Fibroblast of peridontal ligament (primary cell): ENCODE results near the gene CBR3.
A peak's percentile ranks its signal among the peaks of the same experiment; 100 is the strongest.
"Not testable (repeated sequence)": the region's sequence is repeated elsewhere in the genome, so short reads cannot be mapped to it uniquely, and the experiment has no call there.

Experiments used
- DNase-seq: peaks from one replicate; pipeline ENCODE4 v3.0.0-alpha.2; 2010; ENCODE audit errors: extremely low read depth

CBR3 gene

GRCh38 chr21:36117286-36117741 lies 17.6 kb upstream of the CBR3 start:
- no peak for DNase-seq

- no peak for DNase-seq
These were observed 14.5 kb upstream of the CBR3 start for GRCh38 chr21:36120304-36120888.

- DNase-seq, result no peak
These were observed 11.9 kb upstream of the CBR3 start for GRCh38 chr21:36122977-36123376.

- DNase-seq, result no peak
These were observed 10.5 kb upstream of the CBR3 start for GRCh38 chr21:36124395-36124794.

- peak; percentile 66 for DNase-seq
These were observed 9.2 kb upstream of the CBR3 start for GRCh38 chr21:36125512-36126207.

- DNase-seq, result peak; percentile 51
These were observed 8.7 kb upstream of the CBR3 start for GRCh38 chr21:36126208-36126565.

GRCh38 chr21:36126621-36127110 lies 8.2 kb upstream of the CBR3 start:
- no peak for DNase-seq

GRCh38 chr21:36127250-36127904 lies 7.5 kb upstream of the CBR3 start:
- no peak for DNase-seq

- DNase-seq, result no peak
These were observed 6.9 kb upstream of the CBR3 start for GRCh38 chr21:36127977-36128376.

GRCh38 chr21:36129219-36129618 lies 5.7 kb upstream of the CBR3 start:
- no peak for DNase-seq

GRCh38 chr21:36130414-36130762 lies 4.5 kb upstream of the CBR3 start:
- DNase-seq, result not testable (repeated sequence)

GRCh38 chr21:36130839-36131238 lies 4.0 kb upstream of the CBR3 start:
- not testable (repeated sequence) for DNase-seq

- DNase-seq, result no peak
These were observed 2.2 kb upstream of the CBR3 start for GRCh38 chr21:36132696-36133095.

- peak; percentile 80 for DNase-seq
These were observed 668 bp downstream of the CBR3 start for GRCh38 chr21:36135391-36136102.

- DNase-seq, result not testable (repeated sequence)
These were observed 4.9 kb downstream of the CBR3 start for GRCh38 chr21:36139791-36140190.

- DNase-seq, result peak; percentile 86
These were observed 6.6 kb downstream of the CBR3 start for GRCh38 chr21:36141513-36141925.

GRCh38 chr21:36144233-36144632 lies 9.4 kb downstream of the CBR3 start:
- DNase-seq, result not testable (repeated sequence)

- no peak for DNase-seq
These were observed 10.4 kb downstream of the CBR3 start for GRCh38 chr21:36145259-36145658.

- no peak for DNase-seq
These were observed 13.0 kb downstream of the CBR3 start for GRCh38 chr21:36147911-36148310.

GRCh38 chr21:36148886-36149285 lies 14.0 kb downstream of the CBR3 start:
- no peak for DNase-seq

- DNase-seq, result peak; percentile 68
These were observed 15.2 kb downstream of the CBR3 start for GRCh38 chr21:36149788-36150711.
